Astrocyte (in vitro differentiated cells and primary cell): ENCODE data around the gene HSPB1. TPM values are rescaled to one million over a fixed set of nuclear protein-coding genes. Genes with fewer than 3 reads are reported as not detected.
"Not testable (repeated sequence)": the region's sequence is repeated elsewhere in the genome, so short reads cannot be mapped to it uniquely, and the experiment has no call there.

Experiments
- DNase-seq: peaks from one replicate; pipeline ENCODE4 v3.0.0-alpha.2; 2010; ENCODE audit warnings: low read depth
- FAIRE-seq: peaks from 2 replicates; lab custom pipeline; 2011; peaks lifted over from hg19 to GRCh38; lab: Jason Lieb, UNC
- H2AFZ ChIP-seq: 2 replicates; pipeline ENCODE4 v1.6.0; 2012; ENCODE audit warnings: low read depth, low read length, inconsistent platforms
- H3K27ac ChIP-seq: 2 replicates; pipeline ENCODE4 v1.5.1; 2011; ENCODE audit warnings: low read depth, low read length, inconsistent platforms
- H3K27me3 ChIP-seq: 2 replicates; pipeline ENCODE4 v1.6.0; 2011; ENCODE audit warnings: low read length, inconsistent platforms; ENCODE audit not compliant: insufficient read depth
- H3K36me3 ChIP-seq: 2 replicates; pipeline ENCODE4 v1.5.1; 2011; ENCODE audit warnings: low read length, inconsistent platforms; ENCODE audit not compliant: insufficient read depth
- H3K4me1 ChIP-seq: 2 replicates; pipeline ENCODE4 v1.5.1; 2011; ENCODE audit warnings: low read length, inconsistent platforms; ENCODE audit not compliant: insufficient read depth
- H3K4me2 ChIP-seq: 2 replicates; pipeline ENCODE4 v1.6.0; 2012; ENCODE audit warnings: low read length, inconsistent platforms
- H3K4me3 ChIP-seq: 2 replicates; pipeline ENCODE4 v1.5.1; 2011; ENCODE audit warnings: low read depth, mild to moderate bottlenecking, low read length, inconsistent platforms; ENCODE audit not compliant: insufficient read depth
- H3K79me2 ChIP-seq: 2 replicates; pipeline ENCODE4 v1.6.0; 2012; ENCODE audit warnings: mild to moderate bottlenecking, low read length, inconsistent platforms; ENCODE audit not compliant: insufficient read depth
- H3K9ac ChIP-seq: 2 replicates; pipeline ENCODE4 v1.6.0; 2012; ENCODE audit warnings: mild to moderate bottlenecking, low read length, inconsistent platforms
- H3K9me3 ChIP-seq: 2 replicates; pipeline ENCODE4 v1.5.1; 2012; ENCODE audit warnings: low read depth, mild to moderate bottlenecking, low read length, inconsistent platforms; ENCODE audit not compliant: insufficient read depth
- H4K20me1 ChIP-seq: 2 replicates; pipeline ENCODE4 v1.6.0; 2012; ENCODE audit warnings: low read length, inconsistent platforms; ENCODE audit not compliant: insufficient read depth
- H3K27ac Mint-ChIP-seq: one replicate; pipeline ENCODE4 v1.8.0; 2021; ENCODE audit warnings: mild to moderate bottlenecking, mixed read lengths; ENCODE audit not compliant: unreplicated experiment
- H3K27me3 Mint-ChIP-seq: one replicate; pipeline ENCODE4 v1.8.0; 2021; ENCODE audit warnings: low read depth, mixed read lengths; ENCODE audit not compliant: unreplicated experiment
- H3K36me3 Mint-ChIP-seq: one replicate; pipeline ENCODE4 v1.8.0; 2021; ENCODE audit warnings: low read depth, mixed read lengths; ENCODE audit not compliant: unreplicated experiment
- H3K4me1 Mint-ChIP-seq: one replicate; pipeline ENCODE4 v1.8.0; 2021; ENCODE audit warnings: low read depth, mixed read lengths; ENCODE audit not compliant: unreplicated experiment
- H3K4me3 Mint-ChIP-seq: one replicate; pipeline ENCODE4 v1.8.0; 2021; ENCODE audit warnings: mild to moderate bottlenecking, moderate library complexity, mixed read lengths; ENCODE audit not compliant: unreplicated experiment
- H3K9me3 Mint-ChIP-seq: one replicate; pipeline ENCODE4 v1.8.0; 2021; ENCODE audit warnings: mild to moderate bottlenecking, mixed read lengths; ENCODE audit not compliant: unreplicated experiment
- CTCF ChIP-seq: IDR thresholded peaks from 2 replicates; pipeline ENCODE4 v1.5.1; 2011; ENCODE audit warnings: low read depth, mild to moderate bottlenecking, inconsistent platforms, low read length, moderate library complexity; ENCODE audit not compliant: insufficient read depth
- EZH2 ChIP-seq: IDR thresholded peaks from 2 replicates; pipeline ENCODE4 v1.6.1; 2012; ENCODE audit warnings: mild to moderate bottlenecking, low read length, inconsistent platforms; ENCODE audit not compliant: insufficient read depth
- total RNA-seq: library from RNA; stranded (reverse); gene quantifications from 2 replicates; pipeline ENCODE4 v1.2.1, GENCODE V29; 2021

Gene HSPB1
- total RNA-seq, 1 donor from 2014 or later, result 933 TPM

- H3K36me3 Mint-ChIP-seq, result no peaks in the 10 kb centered on the region
- no peak overlapping the region for H2AFZ ChIP-seq
- no peak overlapping the region for H3K4me2 ChIP-seq
- no peak overlapping the region for H3K4me3 Mint-ChIP-seq
- no peaks in the 10 kb centered on the region for H3K4me1 ChIP-seq
- no peak for FAIRE-seq
- no peaks in the 10 kb centered on the region for H3K36me3 ChIP-seq
- H3K27ac ChIP-seq, result no peak overlapping the region
- H3K79me2 ChIP-seq, result no peaks in the 10 kb centered on the region
- no peak for TF ChIP-seq CTCF
- no peak for TF ChIP-seq EZH2
- H4K20me1 ChIP-seq, result no peaks in the 10 kb centered on the region
- H3K27me3 Mint-ChIP-seq, result peaks cover 36% of the 10 kb centered on the region
- peaks cover 35% of the 10 kb centered on the region for H3K27me3 ChIP-seq
- H3K4me1 Mint-ChIP-seq, result peaks cover 6% of the 10 kb centered on the region
- DNase-seq, result no peak
- no peak overlapping the region for H3K27ac Mint-ChIP-seq
- no peaks in the 10 kb centered on the region for H3K9me3 ChIP-seq
- no peak overlapping the region for H3K9ac ChIP-seq
- H3K4me3 ChIP-seq, result no peak overlapping the region
- H3K9me3 Mint-ChIP-seq, result no peaks in the 10 kb centered on the region
Observed at GRCh38 chr7:76268376-76268775, 34.1 kb upstream of the HSPB1 start.

GRCh38 chr7:76269895-76270294, 32.6 kb upstream of the HSPB1 start:
- Histone ChIP-seq H3K4me3 (no peak overlapping the region), H2AFZ (no peak overlapping the region), H3K27me3 (peaks cover 43% of the 10 kb centered on the region), H3K36me3 (no peaks in the 10 kb centered on the region), H3K9me3 (no peaks in the 10 kb centered on the region), H3K4me2 (no peak overlapping the region), H3K27ac (no peak overlapping the region), H3K4me1 (no peaks in the 10 kb centered on the region), H3K9ac (no peak overlapping the region), H4K20me1 (no peaks in the 10 kb centered on the region), H3K79me2 (no peaks in the 10 kb centered on the region)
- Mint-ChIP-seq H3K9me3 (no peaks in the 10 kb centered on the region), H3K4me3 (no peak overlapping the region), H3K4me1 (peaks cover 10% of the 10 kb centered on the region), H3K27me3 (peaks cover 33% of the 10 kb centered on the region), H3K36me3 (no peaks in the 10 kb centered on the region), H3K27ac (no peak overlapping the region)
- FAIRE-seq (no peak), DNase-seq (no peak)
- TF ChIP-seq EZH2 (peak; percentile 6), CTCF (no peak)

GRCh38 chr7:76271384-76271783, 31.1 kb upstream of the HSPB1 start:
- not testable (repeated sequence) for FAIRE-seq, H3K4me3 Mint-ChIP-seq, H3K27ac Mint-ChIP-seq, H3K9me3 ChIP-seq, H3K27ac ChIP-seq, H3K36me3 ChIP-seq, H3K4me3 ChIP-seq, H3K4me1 ChIP-seq, H3K36me3 Mint-ChIP-seq, H3K9ac ChIP-seq, H3K9me3 Mint-ChIP-seq, DNase-seq, H4K20me1 ChIP-seq, H3K4me2 ChIP-seq, H2AFZ ChIP-seq, H3K79me2 ChIP-seq
- peaks cover 10% of the 10 kb centered on the region for H3K4me1 Mint-ChIP-seq
- H3K27me3 ChIP-seq, result peaks cover 43% of the 10 kb centered on the region
- peaks cover 35% of the 10 kb centered on the region for H3K27me3 Mint-ChIP-seq
